Nucleus accumbens (tissue), 56 donors: ENCODE data around the gene SLC6A1.
A peak's percentile ranks its signal among the peaks of the same experiment; 100 is the strongest.

Experiments used
- DNase-seq, 56 donors: peaks; one replicate each; lab custom pipeline; 2025; lab: John Stamatoyannopoulos, UW

SLC6A1 gene

DNA sequence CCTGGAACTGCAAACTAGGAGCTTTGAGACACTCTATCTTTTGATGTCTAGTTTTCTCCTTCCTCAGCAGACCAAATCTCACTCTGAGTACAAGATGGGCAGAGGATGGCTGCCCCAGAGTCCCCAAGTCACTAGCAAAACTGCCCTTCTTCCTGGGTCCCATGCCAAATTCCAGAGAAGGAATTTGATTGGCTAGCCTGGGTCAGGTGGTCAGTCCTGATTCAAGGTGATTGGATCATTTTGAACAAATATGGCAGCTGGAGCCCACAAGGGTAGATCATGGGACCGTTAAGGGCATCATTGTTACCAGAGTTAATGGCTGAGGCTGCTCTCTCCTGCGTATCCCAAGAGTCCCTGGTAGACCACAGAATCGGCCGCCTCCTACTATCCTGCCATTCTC lies 21.7 kb downstream of the SLC6A1 start:
- no peak for DNase-seq

DNA sequence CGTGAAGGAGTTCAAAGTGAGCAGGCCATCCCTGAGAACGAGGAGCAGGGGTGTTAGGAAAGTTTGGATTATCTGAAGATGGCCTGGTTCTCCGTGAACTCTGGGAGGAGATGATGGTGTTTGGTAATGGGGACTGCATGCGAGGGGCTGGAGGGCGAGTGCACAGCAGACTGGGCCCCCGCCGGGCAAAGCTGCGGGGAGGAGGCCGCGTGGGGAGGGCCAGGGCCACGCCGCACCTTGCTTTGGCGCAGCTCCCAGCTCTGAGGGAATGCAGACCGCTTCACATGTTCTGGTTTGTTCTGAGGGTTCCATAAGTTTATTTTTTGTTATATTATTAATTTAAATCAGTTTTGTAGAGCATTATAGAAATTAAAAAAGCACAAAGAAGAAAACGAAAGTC lies 22.2 kb downstream of the SLC6A1 start:
- DNase-seq, result no peak

DNA sequence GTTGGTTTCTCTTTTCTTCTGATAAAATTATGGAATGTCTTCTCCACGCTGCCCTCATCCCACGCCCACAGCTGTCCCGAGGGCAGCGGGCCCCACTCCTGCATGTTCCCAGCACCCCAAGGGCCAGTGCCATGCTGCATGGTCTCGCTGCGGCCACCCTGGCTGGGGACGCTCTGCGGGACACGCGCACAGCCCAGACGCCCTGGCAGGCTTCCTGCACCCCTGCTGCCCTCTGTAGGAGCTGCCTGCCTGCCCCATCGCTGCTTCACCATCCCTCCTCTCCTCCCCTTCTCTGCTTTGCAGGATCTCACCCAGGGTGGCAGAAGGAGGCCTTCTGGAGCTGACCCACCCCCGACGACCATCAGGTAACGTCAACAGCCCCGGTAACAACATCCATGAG lies 22.8 kb downstream of the SLC6A1 start:
- DNase-seq, result no peak

GRCh38 chr3:11016727-11017126 lies 24.2 kb downstream of the SLC6A1 start:
- DNase-seq, result no peak

GRCh38 chr3:11019116-11019819 lies 26.7 kb downstream of the SLC6A1 start:
- DNase-seq, result no peak

DNA sequence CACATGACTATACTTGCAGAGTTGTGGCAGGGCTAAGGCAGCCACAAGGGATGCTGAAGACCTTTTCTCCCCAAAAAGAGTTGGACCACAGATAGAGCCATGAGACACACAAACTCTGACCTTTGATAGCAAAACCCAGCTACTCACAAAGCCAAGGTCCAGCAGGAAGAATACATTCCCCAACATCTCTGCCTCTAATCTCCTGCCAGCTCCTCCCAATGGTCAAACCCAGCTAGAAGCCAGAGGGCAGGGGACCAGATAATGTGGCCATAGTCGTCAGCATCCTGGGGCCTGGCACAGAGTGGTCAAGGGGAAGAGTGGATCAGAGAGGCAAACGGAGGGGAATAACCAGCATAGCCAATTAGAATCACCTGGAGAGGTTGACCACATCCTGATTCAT lies 28.2 kb downstream of the SLC6A1 start:
- no peak for DNase-seq

DNA sequence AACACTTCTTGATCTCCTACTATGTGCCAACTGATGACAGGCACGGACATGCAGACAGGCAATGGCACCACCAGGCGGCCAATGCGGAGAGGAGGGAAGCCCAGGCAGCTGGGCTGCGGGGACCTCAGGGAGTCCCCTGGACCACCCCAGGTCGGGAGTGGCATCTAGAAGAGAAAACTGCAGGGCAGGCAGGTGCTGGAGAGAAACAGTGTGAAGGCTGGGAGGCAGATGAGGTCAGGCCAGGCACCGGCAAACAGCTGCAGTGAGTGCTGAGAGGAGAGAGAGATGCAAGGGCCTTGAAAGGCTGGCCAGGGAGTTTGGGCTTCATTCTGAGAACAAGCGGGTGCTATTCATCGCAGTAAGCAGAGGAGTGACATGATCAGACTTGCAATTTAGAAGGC lies 29.1 kb downstream of the SLC6A1 start:
- peak in 47 of 56 donors; percentile 19 to 86 (median 62) for DNase-seq

- no peak for DNase-seq
Measured at GRCh38 chr3:11022115-11022514, 29.6 kb downstream of the SLC6A1 start.

DNA sequence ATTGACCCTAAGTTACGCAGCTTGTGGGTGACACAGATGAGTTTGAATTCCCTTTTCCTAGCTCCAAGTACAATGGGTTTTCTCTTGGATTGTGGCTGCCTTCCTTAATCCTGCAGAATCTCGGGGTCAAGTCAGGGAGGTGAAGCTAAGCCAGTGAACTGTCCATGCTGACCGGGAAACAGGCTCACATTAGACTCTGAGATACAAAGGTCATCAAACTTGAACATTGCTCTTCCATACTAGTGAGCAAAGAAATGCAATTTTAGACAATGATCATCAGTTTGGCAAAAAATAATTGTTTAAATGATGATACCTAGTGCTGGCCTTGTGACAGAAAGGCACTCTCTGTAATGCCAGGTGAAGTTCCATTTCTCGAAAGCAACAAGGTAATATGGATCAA lies 31.6 kb downstream of the SLC6A1 start:
- DNase-seq, result no peak

DNA sequence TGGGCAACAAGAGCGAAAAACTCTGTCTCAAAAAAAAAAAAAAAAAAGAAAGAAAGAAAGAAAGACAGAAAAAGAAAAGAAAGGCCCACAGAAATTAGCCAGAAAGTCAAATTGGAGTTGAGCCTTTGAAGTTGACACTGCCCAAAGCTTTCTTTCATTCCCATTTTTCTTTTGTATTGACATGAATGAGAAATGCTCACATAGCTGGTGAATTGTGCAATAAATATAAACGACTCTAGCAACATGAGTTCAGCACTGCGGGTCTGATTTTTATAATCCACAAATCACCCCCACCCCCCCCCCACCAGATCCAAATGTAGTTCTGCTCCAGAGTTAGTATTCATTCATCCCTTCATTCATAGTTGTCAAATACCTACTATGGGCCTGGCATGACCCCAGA lies 37.4 kb downstream of the SLC6A1 start:
- DNase-seq, result no peak

DNA sequence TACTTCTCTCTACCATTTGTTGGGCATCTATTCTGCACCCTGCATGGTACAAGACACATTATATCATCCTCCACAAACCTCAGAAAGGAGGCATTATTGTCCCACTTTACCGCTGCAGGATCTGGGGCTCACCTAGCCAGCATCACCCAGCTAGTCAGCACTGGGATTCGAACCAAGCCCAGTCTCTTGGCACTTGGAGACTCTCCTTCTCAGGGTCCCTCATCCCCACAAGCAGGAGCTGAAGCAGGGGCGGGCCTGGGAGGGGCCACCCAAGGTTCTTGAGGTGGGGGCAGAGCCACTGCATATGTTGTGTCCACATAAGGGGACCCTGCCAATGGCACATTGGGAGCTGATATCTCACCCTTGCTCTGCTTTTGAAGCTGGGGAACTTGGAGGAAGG lies 41.3 kb downstream of the SLC6A1 start:
- no peak for DNase-seq

GRCh38 chr3:11034309-11034985 lies 41.9 kb downstream of the SLC6A1 start:
- no peak for DNase-seq

GRCh38 chr3:11035757-11036505 lies 43.4 kb downstream of the SLC6A1 start:
- DNase-seq, result no peak

GRCh38 chr3:11037241-11037873 lies 44.8 kb downstream of the SLC6A1 start:
- DNase-seq, result peak in 26 of 56 donors; percentile 6 to 65 (median 30)

DNA sequence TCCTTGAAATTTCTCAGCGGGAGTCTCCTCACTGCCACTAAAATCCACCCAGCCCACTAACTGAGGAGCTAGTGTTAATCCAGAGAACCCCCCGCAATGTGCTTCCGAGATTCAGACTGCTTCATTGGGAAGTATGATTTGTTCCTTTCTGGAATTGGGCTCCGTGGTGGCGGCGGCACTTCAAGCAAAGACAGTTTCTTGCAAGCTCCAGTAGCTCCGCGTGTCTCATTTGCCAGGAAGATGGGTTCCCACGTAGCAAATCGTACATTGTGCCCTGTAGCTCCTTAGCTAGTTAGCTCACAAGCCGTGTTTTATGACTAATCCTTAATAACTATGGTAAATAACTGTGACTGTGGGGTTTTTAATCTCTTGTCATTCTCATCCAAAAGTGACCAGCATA lies 45.4 kb downstream of the SLC6A1 start:
- DNase-seq, result peak in 33 of 56 donors; percentile 7 to 77 (median 35)

DNA sequence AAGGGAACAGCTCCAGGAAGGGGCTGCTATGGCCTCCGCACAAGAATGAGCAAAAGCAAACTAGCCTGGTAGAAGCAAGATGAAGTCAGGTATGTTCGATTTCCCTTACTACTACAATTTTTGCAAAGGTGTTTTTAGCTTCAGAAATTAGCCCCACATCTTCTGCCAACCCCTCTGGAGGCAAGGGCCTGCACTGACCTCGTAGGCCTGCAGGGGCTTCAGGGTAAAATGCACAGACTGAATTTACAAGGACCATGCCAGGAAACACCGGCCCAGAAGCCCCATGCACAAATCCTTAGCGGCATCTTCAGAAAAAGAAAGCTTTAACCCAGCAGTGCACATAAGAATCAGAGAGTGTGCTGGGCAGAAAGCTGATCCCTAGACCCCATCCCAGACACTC lies 53.0 kb downstream of the SLC6A1 start:
- DNase-seq, result no peak

DNA sequence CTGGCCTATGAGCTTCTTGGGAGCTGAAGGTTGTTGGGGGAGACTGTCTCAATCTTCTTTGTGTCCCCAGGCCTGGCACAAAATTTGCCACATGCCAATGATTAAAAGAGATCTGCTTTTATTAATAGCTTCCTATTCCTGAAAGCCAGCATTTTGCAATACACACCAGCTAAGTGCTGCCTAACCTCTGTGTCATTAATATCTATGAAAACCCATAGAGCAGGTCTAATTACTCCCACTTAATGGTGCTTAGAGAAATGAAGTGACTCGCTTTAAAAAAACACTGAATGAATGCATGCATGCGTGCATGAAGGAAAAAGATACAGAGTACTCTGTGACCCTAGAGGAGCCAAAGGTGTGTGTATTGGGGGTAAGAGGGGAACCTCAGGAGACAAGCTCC lies 55.0 kb downstream of the SLC6A1 start:
- no peak for DNase-seq

DNA sequence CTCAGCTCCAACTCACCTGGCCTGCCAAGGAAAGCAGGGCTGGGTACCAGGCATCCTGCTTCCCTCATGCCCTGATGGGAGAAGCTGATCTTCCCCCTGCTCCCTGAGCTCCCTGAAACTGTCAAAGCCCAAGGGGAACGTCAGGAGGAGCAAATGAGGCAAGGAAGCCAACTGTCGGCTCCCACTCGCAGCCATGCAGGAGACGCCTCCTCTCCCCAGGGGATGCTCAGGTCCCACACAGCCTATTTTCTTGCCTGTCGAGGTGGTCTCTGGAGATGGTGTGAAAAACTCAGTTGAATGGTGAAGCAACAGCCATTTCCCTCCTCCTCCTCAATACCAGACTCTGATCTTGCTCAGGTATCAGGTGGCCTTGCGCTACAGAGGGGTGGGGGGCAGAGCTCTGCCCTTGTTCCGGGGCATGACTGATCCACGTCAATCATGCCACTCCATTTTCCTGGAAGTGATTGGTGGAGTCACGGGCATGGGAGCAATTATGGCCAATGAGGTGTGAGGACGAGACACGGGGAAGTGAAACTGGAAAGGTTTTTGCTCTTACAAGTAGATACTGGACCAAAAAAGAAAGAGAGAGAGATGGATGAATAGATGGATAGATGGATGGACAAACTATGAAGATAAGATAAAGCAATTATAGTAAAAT lies 58.2 kb downstream of the SLC6A1 start:
- DNase-seq, result no peak

DNA sequence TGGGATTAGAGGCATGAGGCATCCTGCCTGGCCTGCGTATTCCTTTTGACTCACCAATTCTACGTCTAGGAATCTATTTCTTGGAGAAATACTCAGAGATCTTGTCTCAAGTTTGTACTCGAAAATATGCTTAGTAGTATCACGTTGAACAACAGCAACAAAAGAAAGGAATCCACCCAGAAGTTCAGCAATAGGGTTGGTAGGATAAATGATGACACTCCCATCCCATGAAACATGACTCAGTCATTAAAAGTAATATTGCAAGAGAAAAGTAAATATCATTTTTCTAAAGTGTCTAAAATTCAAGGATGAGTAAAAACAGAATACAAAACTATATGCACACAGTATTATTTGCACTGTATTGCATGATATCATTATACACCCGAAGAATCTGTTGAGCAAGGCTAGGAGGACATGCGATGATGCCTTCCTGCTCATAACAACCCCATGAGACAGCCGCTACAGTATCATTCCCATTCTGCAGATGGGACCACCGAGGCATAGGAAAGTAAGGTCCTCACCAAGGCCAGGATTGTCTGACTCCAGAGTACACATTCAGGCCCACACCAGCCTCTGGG lies 61.5 kb downstream of the SLC6A1 start:
- DNase-seq, result no peak

DNA sequence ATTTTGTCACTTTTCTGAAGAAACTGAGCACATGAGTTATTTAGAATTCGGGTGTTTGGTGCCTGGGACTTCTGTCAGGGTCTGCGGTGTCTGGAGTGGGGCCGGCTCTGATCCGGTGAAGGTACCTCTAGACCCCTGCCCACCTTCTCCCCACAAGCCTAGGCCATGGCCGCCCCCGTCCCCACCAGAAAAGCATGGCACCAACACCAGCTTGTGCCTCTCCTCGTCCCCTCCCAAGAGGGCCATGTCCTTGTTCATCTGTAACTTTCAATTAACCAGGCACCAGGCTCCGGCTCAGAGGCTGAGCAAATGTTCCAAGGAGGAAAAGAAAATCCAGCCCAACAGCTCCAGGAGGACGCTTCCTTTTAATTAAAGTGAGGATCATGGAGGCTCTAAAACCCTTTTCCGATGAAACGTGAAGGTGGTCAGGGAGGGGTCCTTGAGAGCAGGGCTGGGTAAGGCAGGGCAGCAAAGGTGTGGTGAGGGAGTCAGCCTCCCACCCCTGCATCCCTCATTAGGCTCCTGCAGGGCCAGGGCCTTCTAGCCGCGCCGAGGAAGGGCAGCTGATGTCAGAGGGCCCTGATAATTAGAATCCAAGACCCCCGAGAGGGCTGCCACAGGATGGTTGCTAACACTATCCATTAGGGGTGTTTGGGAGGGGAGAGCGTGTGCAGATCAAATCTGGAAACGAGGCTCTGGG lies 62.3 kb downstream of the SLC6A1 start:
- DNase-seq, result no peak
